Measurements from ENCODE around the gene TMPRSS7.

GRCh38 chr3:112019716-112020115 is 14.8 kb upstream of the TMPRSS7 start:
- TF ChIP-seq, protein P1, sequence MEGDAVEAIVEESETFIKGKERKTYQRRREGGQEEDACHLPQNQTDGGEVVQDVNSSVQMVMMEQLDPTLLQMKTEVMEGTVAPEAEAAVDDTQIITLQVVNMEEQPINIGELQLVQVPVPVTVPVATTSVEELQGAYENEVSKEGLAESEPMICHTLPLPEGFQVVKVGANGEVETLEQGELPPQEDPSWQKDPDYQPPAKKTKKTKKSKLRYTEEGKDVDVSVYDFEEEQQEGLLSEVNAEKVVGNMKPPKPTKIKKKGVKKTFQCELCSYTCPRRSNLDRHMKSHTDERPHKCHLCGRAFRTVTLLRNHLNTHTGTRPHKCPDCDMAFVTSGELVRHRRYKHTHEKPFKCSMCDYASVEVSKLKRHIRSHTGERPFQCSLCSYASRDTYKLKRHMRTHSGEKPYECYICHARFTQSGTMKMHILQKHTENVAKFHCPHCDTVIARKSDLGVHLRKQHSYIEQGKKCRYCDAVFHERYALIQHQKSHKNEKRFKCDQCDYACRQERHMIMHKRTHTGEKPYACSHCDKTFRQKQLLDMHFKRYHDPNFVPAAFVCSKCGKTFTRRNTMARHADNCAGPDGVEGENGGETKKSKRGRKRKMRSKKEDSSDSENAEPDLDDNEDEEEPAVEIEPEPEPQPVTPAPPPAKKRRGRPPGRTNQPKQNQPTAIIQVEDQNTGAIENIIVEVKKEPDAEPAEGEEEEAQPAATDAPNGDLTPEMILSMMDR (IDR thresholded peaks at IDR 0.05), result no peak
- TF ChIP-seq, protein P2, sequence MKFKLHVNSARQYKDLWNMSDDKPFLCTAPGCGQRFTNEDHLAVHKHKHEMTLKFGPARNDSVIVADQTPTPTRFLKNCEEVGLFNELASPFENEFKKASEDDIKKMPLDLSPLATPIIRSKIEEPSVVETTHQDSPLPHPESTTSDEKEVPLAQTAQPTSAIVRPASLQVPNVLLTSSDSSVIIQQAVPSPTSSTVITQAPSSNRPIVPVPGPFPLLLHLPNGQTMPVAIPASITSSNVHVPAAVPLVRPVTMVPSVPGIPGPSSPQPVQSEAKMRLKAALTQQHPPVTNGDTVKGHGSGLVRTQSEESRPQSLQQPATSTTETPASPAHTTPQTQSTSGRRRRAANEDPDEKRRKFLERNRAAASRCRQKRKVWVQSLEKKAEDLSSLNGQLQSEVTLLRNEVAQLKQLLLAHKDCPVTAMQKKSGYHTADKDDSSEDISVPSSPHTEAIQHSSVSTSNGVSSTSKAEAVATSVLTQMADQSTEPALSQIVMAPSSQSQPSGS (CRISPR knock-in tag; IDR thresholded peaks at IDR 0.05; ENCODE audit: borderline replicate concordance, low read depth), result no peak
- TF ChIP-seq MYBL2 (CRISPR knock-in tag; IDR thresholded peaks at IDR 0.05) (no peak), RELA (CRISPR knock-in tag; IDR thresholded peaks at IDR 0.05; ENCODE audit: borderline replicate concordance) (no peak)
- TF ChIP-seq, protein P3, sequence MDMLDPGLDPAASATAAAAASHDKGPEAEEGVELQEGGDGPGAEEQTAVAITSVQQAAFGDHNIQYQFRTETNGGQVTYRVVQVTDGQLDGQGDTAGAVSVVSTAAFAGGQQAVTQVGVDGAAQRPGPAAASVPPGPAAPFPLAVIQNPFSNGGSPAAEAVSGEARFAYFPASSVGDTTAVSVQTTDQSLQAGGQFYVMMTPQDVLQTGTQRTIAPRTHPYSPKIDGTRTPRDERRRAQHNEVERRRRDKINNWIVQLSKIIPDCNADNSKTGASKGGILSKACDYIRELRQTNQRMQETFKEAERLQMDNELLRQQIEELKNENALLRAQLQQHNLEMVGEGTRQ (CRISPR knock-in tag; IDR thresholded peaks at IDR 0.05), result no peak
